ENCODE measurements around the gene ARHGEF2. TPM values are rescaled to one million over a fixed set of nuclear protein-coding genes. Genes with fewer than 3 reads are reported as not detected.

ARHGEF2 gene
- total and polyA plus RNA-seq, 2 of the 13 experiments (the other 11 are each of a cell fraction or from before 2014, with no cell fraction given), result 16.1 to 32.1 TPM

DNA sequence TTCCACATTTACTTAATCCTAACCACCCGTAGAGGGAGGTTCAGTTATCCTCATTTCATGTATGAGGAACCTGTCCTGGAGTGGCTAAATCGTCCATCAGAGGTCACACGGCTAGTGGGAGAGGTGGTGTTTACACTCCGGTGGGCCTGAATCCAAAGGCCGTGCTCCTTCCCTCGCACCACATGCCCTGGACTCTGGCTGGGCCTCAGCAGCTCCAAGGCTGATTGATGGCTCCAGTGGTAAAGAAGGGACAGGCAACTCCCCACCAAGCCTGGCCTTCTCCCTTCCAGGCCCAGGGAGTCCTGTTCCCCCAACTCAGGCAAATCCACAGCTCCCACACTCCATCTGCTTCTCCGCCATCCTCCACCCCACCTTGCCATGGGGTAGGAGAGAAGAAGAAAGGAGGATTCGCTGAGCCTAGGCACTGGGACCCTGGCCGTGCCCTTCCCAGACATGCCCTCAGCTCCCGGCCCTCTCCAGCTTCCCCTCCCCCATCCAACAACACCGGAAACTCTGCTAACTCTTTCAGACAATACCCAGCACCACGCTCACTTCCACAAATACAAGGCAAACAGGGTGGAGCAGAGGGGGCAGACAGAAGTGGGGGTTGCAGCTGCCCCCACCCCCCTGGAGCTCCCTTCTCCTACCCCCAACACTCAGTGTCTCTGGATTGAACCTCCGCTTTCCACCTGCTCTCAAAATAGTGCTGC lies 10.9 kb downstream of the ARHGEF2 start (continued):
- no peak for TF ChIP-seq ZSCAN12 (CRISPR knock-in tag; IDR thresholded peaks at IDR 0.05)
- TF ChIP-seq U2AF1 (optimal IDR thresholded peaks at IDR 0.05; ENCODE audit: low read depth, low read length), result no peak
- TF ChIP-seq MTF1 (CRISPR knock-in tag; IDR thresholded peaks at IDR 0.05), result no peak
- no peak; the same call in 1 of the 2 replicates for TF ChIP-seq ZNF652 (CRISPR knock-in tag; IDR thresholded peaks at IDR 0.05; ENCODE audit: borderline replicate concordance, low read depth)
- TF ChIP-seq ZNF552 (CRISPR knock-in tag; IDR thresholded peaks at IDR 0.05; ENCODE audit: borderline replicate concordance), result no peak
- TF ChIP-seq ELF4 (CRISPR knock-in tag; IDR thresholded peaks at IDR 0.05; ENCODE audit: borderline replicate concordance), result no peak; the same call in 1 of the 2 replicates
- peak; percentile 92 for TF ChIP-seq SALL1 (CRISPR knock-in tag; IDR thresholded peaks at IDR 0.05)
- TF ChIP-seq, protein P1, sequence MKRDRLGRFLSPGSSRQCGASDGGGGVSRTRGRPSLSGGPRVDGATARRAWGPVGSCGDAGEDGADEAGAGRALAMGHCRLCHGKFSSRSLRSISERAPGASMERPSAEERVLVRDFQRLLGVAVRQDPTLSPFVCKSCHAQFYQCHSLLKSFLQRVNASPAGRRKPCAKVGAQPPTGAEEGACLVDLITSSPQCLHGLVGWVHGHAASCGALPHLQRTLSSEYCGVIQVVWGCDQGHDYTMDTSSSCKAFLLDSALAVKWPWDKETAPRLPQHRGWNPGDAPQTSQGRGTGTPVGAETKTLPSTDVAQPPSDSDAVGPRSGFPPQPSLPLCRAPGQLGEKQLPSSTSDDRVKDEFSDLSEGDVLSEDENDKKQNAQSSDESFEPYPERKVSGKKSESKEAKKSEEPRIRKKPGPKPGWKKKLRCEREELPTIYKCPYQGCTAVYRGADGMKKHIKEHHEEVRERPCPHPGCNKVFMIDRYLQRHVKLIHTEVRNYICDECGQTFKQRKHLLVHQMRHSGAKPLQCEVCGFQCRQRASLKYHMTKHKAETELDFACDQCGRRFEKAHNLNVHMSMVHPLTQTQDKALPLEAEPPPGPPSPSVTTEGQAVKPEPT (CRISPR knock-in tag; IDR thresholded peaks at IDR 0.05; ENCODE audit: low read depth), result no peak
- peak; percentile 79; the same call in 1 of the 2 replicates for TF ChIP-seq ZNF572 (CRISPR knock-in tag; IDR thresholded peaks at IDR 0.05)
- TF ChIP-seq GTF2F1 (IDR thresholded peaks at IDR 0.05; ENCODE audit: low read length), result no peak
- TF ChIP-seq ZNF629 (CRISPR knock-in tag; conservative IDR thresholded peaks at IDR 0.05), result no peak
- no peak for TF ChIP-seq REL (CRISPR knock-in tag; conservative IDR thresholded peaks at IDR 0.05)
- TF ChIP-seq KAT7 (CRISPR knock-in tag; IDR thresholded peaks at IDR 0.05; ENCODE audit: borderline replicate concordance), result peak; percentile 36; the same call in 1 of the 2 replicates
- 0 out of 2 replicates have a peak, but pooled peaks have one; percentile 66 for TF ChIP-seq ZNF510 (CRISPR knock-in tag; IDR thresholded peaks at IDR 0.05; ENCODE audit: low read depth)
- TF ChIP-seq, protein P2, sequence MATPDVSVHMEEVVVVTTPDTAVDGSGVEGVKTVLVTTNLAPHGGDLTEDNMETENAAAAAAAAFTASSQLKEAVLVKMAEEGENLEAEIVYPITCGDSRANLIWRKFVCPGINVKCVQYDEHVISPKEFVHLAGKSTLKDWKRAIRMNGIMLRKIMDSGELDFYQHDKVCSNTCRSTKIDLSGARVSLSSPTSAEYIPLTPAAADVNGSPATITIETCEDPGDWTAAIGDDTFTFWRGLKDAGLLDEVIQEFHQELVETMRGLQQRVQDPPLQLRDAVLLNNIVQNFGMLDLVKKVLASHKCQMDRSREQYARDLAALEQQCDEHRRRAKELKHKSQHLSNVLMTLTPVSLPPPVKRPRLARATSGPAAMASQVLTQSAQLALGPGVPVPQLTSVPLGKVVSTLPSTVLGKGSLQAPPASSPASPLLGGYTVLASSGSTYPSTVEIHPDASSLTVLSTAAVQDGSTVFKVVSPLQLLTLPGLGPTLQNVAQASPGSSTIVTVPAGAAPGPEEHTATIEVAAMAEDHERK (CRISPR knock-in tag; IDR thresholded peaks at IDR 0.05; ENCODE audit: low read depth), result no peak
- TF ChIP-seq, protein P3, sequence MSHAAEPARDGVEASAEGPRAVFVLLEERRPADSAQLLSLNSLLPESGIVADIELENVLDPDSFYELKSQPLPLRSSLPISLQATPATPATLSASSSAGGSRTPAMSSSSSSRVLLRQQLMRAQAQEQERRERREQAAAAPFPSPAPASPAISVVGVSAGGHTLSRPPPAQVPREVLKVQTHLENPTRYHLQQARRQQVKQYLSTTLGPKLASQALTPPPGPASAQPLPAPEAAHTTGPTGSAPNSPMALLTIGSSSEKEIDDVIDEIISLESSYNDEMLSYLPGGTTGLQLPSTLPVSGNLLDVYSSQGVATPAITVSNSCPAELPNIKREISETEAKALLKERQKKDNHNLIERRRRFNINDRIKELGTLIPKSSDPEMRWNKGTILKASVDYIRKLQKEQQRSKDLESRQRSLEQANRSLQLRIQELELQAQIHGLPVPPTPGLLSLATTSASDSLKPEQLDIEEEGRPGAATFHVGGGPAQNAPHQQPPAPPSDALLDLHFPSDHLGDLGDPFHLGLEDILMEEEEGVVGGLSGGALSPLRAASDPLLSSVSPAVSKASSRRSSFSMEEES (CRISPR knock-in tag; IDR thresholded peaks at IDR 0.05), result peak; percentile 88
- no peak for TF ChIP-seq ATM (IDR thresholded peaks at IDR 0.05; ENCODE audit: borderline replicate concordance)
- TF ChIP-seq CREM (IDR thresholded peaks at IDR 0.05), result peak; percentile 27; the same call in 1 of the 2 replicates
- no peak for TF ChIP-seq CREM (CRISPR knock-in tag; IDR thresholded peaks at IDR 0.05)
- TF ChIP-seq, protein P4, sequence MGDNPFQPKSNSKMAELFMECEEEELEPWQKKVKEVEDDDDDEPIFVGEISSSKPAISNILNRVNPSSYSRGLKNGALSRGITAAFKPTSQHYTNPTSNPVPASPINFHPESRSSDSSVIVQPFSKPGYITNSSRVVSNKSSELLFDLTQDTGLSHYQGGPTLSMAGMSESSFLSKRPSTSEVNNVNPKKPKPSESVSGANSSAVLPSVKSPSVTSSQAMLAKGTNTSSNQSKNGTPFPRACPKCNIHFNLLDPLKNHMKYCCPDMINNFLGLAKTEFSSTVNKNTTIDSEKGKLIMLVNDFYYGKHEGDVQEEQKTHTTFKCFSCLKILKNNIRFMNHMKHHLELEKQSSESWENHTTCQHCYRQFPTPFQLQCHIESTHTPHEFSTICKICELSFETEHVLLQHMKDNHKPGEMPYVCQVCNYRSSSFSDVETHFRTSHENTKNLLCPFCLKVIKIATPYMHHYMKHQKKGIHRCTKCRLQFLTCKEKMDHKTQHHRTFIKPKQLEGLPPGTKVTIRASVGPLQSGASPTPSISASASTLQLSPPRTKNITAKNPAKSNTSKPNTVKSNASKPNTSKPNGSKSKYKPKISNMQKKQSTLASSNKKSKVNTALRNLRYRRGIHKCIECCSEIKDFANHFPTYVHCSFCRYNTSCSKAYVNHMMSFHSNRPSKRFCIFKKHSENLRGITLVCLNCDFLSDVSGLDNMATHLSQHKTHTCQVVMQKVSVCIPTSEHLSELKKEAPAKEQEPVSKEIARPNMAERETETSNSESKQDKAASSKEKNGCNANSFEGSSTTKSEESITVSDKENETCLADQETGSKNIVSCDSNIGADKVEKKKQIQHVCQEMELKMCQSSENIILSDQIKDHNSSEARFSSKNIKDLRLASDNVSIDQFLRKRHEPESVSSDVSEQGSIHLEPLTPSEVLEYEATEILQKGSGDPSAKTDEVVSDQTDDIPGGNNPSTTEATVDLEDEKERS (CRISPR knock-in tag; IDR thresholded peaks at IDR 0.05), result no peak
- peak; percentile 57; the same call in 1 of the 2 replicates for TF ChIP-seq ZBTB20 (CRISPR knock-in tag; IDR thresholded peaks at IDR 0.05; ENCODE audit: borderline replicate concordance, low read depth)
- no peak for TF ChIP-seq EHMT2 (IDR thresholded peaks at IDR 0.05; ENCODE audit: borderline replicate concordance, low read depth, low read length)

All from HepG2 (cell line).